HL-60 (cell line): ENCODE data around the gene BIN1.
A peak's percentile ranks its signal among the peaks of the same experiment; 100 is the strongest.

Experiments used
- DNase-seq, 2 experiments: peaks; one replicate each; pipeline ENCODE4 v3.0.0-alpha.2; 2010 to 2020; ENCODE audit warnings: low read depth in 1 of 2, low spot score in 1 of 2
- H3K27ac ChIP-seq: fragments of 250-450 bp; sonication (Bioruptor Pico); replicated peaks from 2 replicates; pipeline ENCODE4 v1.5.1; 2020; ENCODE audit warnings: mild to moderate bottlenecking, moderate library complexity
- H3K27me3 ChIP-seq: fragments of 250-450 bp; sonication (Bioruptor Pico); 2 replicates; pipeline ENCODE4 v1.5.1; 2021; ENCODE audit warnings: mild to moderate bottlenecking, moderate library complexity; ENCODE audit not compliant: insufficient read depth, poor library complexity, severe bottlenecking
- H3K4me3 ChIP-seq: replicated peaks from 2 replicates; pipeline ENCODE4 v1.5.1; 2011; ENCODE audit warnings: mild to moderate bottlenecking, control low read depth, low read length; ENCODE audit not compliant: insufficient read depth
- CTCF ChIP-seq: IDR thresholded peaks from one replicate; pipeline ENCODE4 v1.5.1; 2011; ENCODE audit warnings: low read length, control low read depth, inconsistent platforms; ENCODE audit not compliant: insufficient read depth
- GABPA ChIP-seq: IDR thresholded peaks from 2 replicates; pipeline ENCODE4 v1.6.1; 2012; ENCODE audit warnings: low read depth
- POLR2AphosphoS5 ChIP-seq: IDR thresholded peaks from 2 replicates; pipeline ENCODE4 v1.6.1; 2012; ENCODE audit warnings: low read depth
- REST ChIP-seq: IDR thresholded peaks from 2 replicates; pipeline ENCODE4 v1.6.1; 2012; ENCODE audit warnings: low read depth; ENCODE audit not compliant: insufficient replicate concordance
- SPI1 ChIP-seq: IDR thresholded peaks from 2 replicates; pipeline ENCODE4 v1.6.1; 2012; ENCODE audit warnings: low read depth, mild to moderate bottlenecking, borderline replicate concordance

BIN1 gene

GRCh38 chr2:127067620-127068350 lies 39.2 kb downstream of the BIN1 start:
- Histone ChIP-seq H3K27me3 (no peaks in the 10 kb centered on the region), H3K4me3 (no peak overlapping the region), H3K27ac (no peak overlapping the region)
- peak in 1 of 2 experiments; percentile 50 for DNase-seq
- no peak for TF ChIP-seq REST
- peak; percentile 48 for TF ChIP-seq CTCF
- TF ChIP-seq SPI1: no peak
- TF ChIP-seq GABPA: no peak
- no peak for TF ChIP-seq POLR2AphosphoS5

DNA sequence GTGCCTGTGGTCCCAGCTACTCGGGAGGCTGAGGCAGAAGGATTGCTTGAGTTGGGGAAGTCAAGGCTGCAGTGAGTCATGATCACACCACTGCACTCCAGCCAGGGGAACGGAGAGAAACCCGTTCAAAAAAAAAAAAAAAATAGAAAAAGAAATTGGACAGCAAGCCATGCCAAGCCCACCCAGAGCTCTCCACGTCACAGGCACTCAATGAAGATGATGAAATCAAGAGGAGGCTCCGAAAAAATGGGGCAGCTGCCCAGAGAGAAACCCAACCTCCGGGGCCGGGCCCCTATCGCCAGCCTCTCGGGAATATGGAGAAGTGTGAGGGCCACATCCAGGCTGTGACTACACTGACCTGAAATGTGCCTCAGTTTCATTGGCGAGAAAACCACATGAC lies 40.0 kb downstream of the BIN1 start:
- Histone ChIP-seq H3K27ac (no peak overlapping the region), H3K4me3 (no peak overlapping the region), H3K27me3 (no peaks in the 10 kb centered on the region)
- TF ChIP-seq REST: no peak
- DNase-seq: no peak

GRCh38 chr2:127065940-127066318 lies 41.0 kb downstream of the BIN1 start:
- Histone ChIP-seq H3K27ac (no peak overlapping the region), H3K4me3 (no peak overlapping the region), H3K27me3 (no peaks in the 10 kb centered on the region)
- no peak for TF ChIP-seq SPI1
- TF ChIP-seq GABPA: no peak
- no peak for TF ChIP-seq POLR2AphosphoS5
- no peak for TF ChIP-seq REST
- no peak for TF ChIP-seq CTCF
- DNase-seq: no peak
